ENCODE data around the gene CYP19A1.

The CYP19A1 gene

DNA sequence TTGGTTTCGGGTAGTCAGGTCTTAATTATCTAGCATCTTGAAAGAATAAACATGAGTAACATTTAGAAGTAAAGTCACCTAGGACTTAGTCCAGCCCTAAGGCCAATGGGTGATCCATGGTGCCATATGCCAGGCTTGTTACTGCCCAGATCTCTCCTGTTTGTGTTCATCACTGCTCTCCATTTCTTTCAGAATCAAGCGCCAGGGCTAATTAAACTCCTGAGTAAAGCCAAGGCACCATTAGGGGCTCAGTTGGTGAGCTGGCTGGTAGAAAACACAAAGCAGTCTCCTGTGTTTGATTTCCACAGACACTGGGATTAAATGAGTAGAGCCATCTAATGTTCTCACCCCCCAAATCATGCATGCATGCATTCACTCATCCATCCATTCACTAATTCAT lies 11.3 kb downstream of the CYP19A1 start:
- no peak for DNase-seq (ENCODE audit: low read depth in 1 of 2, low spot score in 1 of 2)

GRCh38 chr15:51325167-51325566 lies 13.2 kb downstream of the CYP19A1 start:
- DNase-seq (ENCODE audit: low read depth in 1 of 2, low spot score in 1 of 2) = no peak

DNA sequence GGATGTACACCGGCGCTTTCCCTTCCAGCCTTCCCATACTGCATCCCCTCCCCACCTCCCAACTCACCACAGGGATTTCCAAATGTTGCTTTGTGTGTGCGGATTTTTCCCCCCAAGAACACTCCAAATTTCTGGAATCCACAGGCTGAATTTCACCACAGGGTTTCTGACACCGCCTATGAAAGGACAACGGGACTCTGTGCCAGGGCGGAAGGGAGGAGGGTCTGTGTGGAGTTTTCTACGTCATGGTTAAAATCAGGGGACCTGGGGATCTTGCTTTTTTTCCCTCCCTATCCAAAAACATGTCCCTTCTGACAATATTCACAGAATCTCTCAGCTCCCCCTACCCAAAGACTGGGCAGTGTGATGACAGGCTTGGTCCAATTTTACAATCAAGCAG lies 14.6 kb downstream of the CYP19A1 start:
- DNase-seq (ENCODE audit: low read depth in 1 of 2, low spot score in 1 of 2) = no peak

GRCh38 chr15:51322621-51323296 lies 15.6 kb downstream of the CYP19A1 start:
- no peak for DNase-seq (ENCODE audit: low read depth in 1 of 2, low spot score in 1 of 2)

DNA sequence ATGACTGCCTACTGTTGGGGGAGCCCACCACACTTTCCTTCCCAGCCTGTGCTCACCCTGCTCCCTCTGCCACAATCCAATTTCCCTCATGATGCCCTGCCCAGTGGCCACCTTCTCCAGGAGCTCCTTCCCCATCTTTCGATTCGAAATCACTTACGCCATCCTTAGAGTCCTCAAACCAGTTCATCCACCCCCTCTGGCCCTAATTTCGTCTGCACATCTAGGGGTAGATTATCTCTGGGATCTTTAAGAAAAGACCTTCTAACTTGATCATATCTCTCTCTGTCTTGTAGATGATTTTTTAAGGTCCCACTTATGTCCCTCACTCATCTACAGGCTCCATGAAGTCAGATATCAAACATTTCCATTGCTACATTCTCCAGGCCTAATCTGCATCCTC lies 17.1 kb downstream of the CYP19A1 start:
- no peak for DNase-seq (ENCODE audit: low read depth in 1 of 2, low spot score in 1 of 2)

- no peak for DNase-seq (ENCODE audit: low read depth in 1 of 2, low spot score in 1 of 2)
These were observed 17.6 kb downstream of the CYP19A1 start for GRCh38 chr15:51320843-51321242.

DNA sequence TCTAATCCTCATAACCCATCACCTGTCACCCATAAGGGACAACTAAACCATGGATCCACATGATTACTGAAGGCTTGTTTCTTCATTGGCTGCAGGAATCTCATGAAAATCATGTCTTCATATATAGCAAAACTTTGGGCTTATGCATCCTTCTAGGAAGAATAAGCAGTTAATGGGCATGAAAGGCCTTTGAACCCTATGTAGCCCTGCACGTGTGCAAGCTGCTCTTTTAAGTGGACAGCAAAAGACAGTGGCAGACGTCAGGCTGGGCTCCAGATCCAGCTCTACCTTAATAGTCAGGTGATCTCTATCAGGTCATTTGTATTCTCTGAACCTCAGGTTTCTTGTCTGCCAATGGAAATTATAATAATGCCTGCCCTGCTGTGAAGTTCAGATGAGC lies 18.9 kb downstream of the CYP19A1 start:
- no peak for DNase-seq (ENCODE audit: low read depth in 1 of 2, low spot score in 1 of 2)

DNA sequence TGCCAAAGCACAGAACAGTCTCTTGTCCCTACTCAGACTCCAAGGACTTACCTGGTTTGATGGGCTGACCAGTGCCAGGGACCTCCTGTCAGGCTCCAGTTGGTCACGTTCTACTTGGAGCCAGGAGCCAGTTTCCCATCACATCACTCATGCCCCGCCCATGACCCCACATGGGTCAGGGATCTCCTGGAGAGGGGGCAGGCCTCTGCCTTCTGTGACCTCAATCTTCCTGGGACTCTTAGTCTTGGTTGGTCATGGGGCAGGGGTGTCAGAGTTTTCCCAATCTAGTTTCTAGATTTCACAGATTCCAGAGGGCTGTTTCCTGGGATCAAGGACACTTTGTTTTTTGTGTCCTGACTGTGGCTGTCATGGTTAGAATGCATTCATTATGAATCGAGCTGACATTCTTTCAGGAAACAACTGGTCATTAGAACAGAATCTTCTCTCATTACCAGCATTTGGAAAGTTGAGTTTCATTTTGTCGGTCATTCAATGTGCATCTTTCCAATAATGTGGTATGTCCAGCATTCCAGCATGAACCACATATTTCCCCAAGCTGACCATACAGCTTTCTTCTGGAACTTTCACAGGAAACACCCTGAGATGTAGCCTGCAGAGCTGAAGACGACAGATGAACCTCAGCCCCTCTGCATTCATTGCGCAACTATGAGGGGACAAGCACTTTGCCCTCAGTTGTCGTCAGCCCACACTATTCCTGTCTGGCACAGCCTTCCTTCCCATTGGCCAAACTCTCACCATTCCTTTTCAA lies 19.8 kb downstream of the CYP19A1 start:
- DNase-seq (ENCODE audit: low read depth in 1 of 2, low spot score in 1 of 2) = no peak

GRCh38 chr15:51316636-51317035 lies 21.8 kb downstream of the CYP19A1 start:
- DNase-seq (ENCODE audit: low read depth in 1 of 2, low spot score in 1 of 2) = no peak

GRCh38 chr15:51315726-51316125 lies 22.7 kb downstream of the CYP19A1 start:
- no peak for DNase-seq (ENCODE audit: low read depth in 1 of 2, low spot score in 1 of 2)

GRCh38 chr15:51314391-51315337 lies 23.7 kb downstream of the CYP19A1 start:
- DNase-seq (ENCODE audit: low read depth in 1 of 2, low spot score in 1 of 2) = no peak

DNA sequence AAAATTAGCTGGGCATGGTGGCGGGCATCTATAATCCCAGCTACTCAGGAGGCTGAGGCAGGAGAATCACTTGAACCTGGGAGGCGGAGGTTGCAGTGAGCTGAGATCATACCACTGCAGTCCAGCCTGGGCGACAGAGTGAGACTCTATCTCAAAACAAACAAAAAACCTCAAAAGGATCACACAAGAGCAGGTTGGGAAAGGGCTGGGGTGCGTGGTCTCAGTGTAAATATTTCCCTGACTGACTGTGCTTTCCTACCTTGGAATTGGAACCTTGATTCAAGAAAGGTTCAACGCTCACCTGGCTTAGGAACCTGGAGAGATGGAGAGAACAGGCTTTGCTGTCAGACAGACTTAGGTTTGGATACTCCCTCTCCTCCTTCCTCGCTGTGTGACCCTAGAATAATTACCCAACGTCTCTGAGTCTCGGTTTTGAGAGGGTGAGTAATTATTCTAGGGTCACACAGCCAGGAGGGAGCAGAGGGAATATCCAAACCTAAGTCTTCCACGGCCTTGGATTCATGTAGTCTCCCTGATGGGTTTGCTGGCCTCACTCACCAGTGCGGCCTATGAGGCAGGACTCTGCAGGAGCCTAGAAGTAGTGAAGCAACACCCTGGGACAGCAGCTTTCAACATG lies 24.6 kb downstream of the CYP19A1 start:
- DNase-seq (ENCODE audit: low read depth in 1 of 2, low spot score in 1 of 2) = no peak

DNA sequence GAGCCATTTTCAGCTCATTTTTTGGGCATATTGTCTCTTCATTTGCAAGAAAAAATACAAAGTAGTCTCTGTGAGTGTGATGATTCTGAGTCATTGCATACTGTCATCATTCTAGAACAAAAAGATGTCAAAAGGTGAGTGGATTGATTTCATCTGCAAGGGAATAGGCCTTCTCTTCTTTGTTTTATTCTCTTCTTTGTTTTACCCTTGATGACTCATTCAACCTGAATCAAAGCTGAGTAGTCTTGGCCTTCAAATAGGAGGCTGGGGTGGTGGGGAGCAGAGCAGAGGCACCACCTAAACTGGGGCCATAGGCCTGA lies 25.4 kb downstream of the CYP19A1 start:
- no peak for DNase-seq (ENCODE audit: low read depth in 1 of 2, low spot score in 1 of 2)

GRCh38 chr15:51312166-51313073 lies 26.0 kb downstream of the CYP19A1 start:
- DNase-seq (ENCODE audit: low read depth in 1 of 2, low spot score in 1 of 2) = no peak

DNA sequence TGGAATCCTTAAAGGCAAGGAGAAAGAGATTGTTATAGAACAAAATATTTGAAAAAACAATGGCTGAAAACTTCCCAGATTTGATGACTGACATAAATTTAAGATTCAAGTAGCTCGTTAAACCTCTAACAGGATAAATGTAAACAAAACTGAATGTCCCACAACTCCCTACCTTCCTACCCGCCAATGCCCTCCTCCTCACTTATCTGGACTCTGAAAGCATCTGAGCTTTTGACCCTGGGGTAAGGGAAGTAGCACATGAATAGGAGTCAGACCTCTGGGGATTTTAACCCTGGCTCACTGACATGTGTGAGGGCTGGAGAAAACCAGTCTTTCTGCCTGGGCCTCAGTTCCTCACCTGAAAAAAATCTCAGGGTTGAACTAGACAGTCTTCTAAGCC lies 26.9 kb downstream of the CYP19A1 start:
- DNase-seq (ENCODE audit: low read depth in 1 of 2, low spot score in 1 of 2) = no peak

DNA sequence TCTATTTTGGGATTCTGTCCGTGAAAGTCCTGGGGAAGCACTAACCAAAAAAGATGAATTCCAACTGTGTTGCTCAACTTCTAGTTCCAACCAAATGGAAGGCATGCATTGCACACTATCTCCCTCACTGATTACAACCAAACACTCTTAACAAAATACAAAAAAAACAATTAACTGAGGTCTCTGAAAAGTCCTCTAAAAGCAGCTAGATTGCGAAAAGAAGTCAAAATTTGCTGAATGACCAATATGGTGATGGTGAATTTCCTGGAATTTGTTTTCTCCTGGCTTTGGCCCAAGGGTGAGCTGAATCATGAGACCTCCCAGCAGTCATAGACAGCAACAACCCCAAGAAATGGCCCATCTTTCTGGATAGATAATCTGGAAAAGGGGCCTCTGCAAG lies 28.3 kb downstream of the CYP19A1 start:
- DNase-seq (ENCODE audit: low read depth in 1 of 2, low spot score in 1 of 2) = no peak

- DNase-seq (ENCODE audit: low read depth in 1 of 2, low spot score in 1 of 2) = no peak
These were observed 30.6 kb downstream of the CYP19A1 start for GRCh38 chr15:51307811-51308210.

DNA sequence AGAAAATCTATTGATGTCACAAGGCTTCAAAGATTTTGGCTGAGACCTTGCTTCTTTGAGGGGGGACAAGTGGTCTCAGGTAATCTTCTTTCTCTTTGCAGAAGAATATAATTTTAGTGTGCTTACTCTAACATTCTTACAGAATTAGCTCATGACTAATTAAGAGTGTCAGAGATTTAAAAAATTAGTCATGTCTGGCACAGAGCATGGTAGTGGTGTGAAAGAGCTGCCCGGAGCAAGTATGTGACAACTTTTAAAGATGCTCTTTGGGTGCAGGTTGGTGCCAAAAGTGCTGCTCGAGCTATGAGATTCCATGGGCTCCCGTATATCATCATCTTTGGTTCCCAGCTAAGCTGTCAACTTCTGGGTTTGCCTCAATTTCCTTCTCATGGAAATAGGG lies 31.1 kb downstream of the CYP19A1 start:
- DNase-seq (ENCODE audit: low read depth in 1 of 2, low spot score in 1 of 2) = no peak

GRCh38 chr15:51303462-51303980 lies 34.9 kb downstream of the CYP19A1 start:
- DNase-seq (ENCODE audit: low read depth in 1 of 2, low spot score in 1 of 2) = no peak

DNA sequence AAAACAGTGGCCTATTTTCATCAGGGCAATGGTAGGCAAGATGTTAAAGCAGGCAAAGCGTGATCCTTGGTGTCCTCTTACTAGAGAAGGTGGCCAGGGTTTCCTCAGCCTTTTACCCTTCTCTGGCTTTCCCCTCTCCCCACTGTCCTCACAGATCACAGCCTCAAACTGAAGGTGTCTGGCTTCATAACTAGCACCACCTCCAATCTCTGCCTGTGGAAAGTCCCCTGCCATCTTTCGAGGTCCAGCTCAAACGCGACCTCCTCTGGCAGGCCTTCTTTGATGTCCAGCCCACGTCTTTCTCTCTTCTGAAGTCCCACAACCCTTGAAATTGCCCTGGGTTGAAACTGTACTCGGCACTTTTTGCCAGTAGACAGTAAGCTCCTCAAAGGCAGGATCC lies 35.9 kb downstream of the CYP19A1 start:
- DNase-seq (ENCODE audit: low read depth in 1 of 2, low spot score in 1 of 2) = no peak
